PC-9 (cell line): ENCODE data around the gene STARD8.

Experiments used
- EZH2 ChIP-seq: fragments of 200-600 bp; sonication (generic); IDR thresholded peaks from 2 replicates; pipeline ENCODE4 v1.8.0; 2017; ENCODE audit warnings: antibody characterized with exemption, low read depth
- TF ChIP-seq, protein P1 (sequence below): fragments of 200-600 bp; sonication (generic); conservative IDR thresholded peaks from 2 replicates; pipeline ENCODE4 v1.6.1; 2017; ENCODE audit warnings: mixed run types, antibody characterized with exemption, mild to moderate bottlenecking, moderate library complexity

DNA sequence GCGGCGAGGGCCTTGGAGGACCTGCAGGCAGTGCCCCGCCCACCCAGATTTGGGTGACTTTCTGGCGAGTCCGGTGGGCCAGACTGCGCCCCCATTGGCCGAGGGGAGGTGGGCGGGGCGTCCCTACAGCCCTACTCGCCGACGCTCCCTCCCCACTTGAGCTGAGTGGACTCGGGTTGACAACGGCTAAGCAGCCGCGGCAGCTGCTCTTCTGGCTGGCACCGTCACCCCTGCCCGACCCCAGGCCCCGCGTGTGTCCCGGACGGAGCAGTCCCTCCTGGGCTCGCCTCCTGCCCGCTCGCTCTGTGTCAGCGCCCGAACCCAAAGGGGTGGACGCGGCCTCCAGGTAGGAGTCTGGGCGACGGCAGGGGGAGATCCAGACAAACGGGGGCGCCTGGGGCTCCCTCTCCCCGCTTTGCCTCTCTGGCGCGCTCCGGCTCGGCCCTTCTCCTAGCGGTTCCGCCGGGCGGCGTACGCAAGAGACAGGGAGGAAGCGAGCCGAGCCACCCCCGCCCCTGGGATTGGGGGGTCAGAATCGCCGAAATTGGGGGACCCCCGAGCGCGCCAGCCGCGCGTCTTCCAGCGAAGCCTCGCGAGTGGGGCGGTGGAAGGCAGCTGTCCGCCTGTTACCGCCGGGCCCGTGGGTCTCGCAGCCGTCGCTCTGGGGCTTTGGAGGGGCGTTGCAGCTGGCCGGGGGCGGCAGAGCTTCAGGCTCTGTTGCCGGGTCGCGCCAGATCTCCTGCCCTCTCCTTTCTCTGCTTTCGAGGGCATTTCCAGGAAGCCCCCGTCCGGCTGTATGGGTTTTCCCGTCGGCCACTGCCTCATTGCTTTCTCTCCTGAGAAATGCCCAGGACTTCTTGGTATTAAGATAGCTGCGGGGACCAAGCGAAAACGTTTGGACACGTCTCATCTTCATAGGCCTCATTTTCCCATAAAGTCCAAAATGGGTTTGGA, 46.3 kb downstream of the STARD8 start:
- TF ChIP-seq, protein P1, sequence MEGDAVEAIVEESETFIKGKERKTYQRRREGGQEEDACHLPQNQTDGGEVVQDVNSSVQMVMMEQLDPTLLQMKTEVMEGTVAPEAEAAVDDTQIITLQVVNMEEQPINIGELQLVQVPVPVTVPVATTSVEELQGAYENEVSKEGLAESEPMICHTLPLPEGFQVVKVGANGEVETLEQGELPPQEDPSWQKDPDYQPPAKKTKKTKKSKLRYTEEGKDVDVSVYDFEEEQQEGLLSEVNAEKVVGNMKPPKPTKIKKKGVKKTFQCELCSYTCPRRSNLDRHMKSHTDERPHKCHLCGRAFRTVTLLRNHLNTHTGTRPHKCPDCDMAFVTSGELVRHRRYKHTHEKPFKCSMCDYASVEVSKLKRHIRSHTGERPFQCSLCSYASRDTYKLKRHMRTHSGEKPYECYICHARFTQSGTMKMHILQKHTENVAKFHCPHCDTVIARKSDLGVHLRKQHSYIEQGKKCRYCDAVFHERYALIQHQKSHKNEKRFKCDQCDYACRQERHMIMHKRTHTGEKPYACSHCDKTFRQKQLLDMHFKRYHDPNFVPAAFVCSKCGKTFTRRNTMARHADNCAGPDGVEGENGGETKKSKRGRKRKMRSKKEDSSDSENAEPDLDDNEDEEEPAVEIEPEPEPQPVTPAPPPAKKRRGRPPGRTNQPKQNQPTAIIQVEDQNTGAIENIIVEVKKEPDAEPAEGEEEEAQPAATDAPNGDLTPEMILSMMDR: no peak
- TF ChIP-seq EZH2: no peak
